ENCODE data around the gene SOX4. TPM values are rescaled to one million over a fixed set of nuclear protein-coding genes. Genes with fewer than 3 reads are reported as not detected.

SOX4 gene
- total RNA-seq, 2 donors from 2014 or later = 45.1 to 47.0 TPM

DNA sequence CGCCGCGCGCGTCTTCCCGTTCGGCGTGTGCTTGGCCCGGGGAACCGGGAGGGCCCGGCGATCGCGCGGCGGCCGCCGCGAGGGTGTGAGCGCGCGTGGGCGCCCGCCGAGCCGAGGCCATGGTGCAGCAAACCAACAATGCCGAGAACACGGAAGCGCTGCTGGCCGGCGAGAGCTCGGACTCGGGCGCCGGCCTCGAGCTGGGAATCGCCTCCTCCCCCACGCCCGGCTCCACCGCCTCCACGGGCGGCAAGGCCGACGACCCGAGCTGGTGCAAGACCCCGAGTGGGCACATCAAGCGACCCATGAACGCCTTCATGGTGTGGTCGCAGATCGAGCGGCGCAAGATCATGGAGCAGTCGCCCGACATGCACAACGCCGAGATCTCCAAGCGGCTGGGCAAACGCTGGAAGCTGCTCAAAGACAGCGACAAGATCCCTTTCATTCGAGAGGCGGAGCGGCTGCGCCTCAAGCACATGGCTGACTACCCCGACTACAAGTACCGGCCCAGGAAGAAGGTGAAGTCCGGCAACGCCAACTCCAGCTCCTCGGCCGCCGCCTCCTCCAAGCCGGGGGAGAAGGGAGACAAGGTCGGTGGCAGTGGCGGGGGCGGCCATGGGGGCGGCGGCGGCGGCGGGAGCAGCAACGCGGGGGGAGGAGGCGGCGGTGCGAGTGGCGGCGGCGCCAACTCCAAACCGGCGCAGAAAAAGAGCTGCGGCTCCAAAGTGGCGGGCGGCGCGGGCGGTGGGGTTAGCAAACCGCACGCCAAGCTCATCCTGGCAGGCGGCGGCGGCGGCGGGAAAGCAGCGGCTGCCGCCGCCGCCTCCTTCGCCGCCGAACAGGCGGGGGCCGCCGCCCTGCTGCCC is 1.1 kb downstream of the SOX4 start:
- DNase-seq = peak; percentile 53
- Histone ChIP-seq H3K27ac (peak overlapping the region; percentile 94), H3K9ac (ENCODE audit: low read depth in 2 of 2, low read length in 2 of 2) (peak overlapping the region; percentile 87 to 98), H3K36me3 (no peaks in the 10 kb centered on the region), H3K27me3 (no peaks in the 10 kb centered on the region), H3K4me3 (peak overlapping the region; percentile 75), H3K4me1 (no peaks in the 10 kb centered on the region), H3K9me3 (no peaks in the 10 kb centered on the region)
- intact Hi-C loops (cut with DNase I) = no loop called here
- TF ChIP-seq, protein P1, sequence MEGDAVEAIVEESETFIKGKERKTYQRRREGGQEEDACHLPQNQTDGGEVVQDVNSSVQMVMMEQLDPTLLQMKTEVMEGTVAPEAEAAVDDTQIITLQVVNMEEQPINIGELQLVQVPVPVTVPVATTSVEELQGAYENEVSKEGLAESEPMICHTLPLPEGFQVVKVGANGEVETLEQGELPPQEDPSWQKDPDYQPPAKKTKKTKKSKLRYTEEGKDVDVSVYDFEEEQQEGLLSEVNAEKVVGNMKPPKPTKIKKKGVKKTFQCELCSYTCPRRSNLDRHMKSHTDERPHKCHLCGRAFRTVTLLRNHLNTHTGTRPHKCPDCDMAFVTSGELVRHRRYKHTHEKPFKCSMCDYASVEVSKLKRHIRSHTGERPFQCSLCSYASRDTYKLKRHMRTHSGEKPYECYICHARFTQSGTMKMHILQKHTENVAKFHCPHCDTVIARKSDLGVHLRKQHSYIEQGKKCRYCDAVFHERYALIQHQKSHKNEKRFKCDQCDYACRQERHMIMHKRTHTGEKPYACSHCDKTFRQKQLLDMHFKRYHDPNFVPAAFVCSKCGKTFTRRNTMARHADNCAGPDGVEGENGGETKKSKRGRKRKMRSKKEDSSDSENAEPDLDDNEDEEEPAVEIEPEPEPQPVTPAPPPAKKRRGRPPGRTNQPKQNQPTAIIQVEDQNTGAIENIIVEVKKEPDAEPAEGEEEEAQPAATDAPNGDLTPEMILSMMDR (IDR thresholded peaks at IDR 0.05) = no peak

- Histone ChIP-seq H3K4me3 (peak overlapping the region; percentile 75), H3K9ac (ENCODE audit: low read depth in 2 of 2, low read length in 2 of 2) (peak overlapping the region; percentile 85 to 98), H3K27ac (peak overlapping the region; percentile 94), H3K27me3 (no peaks in the 10 kb centered on the region), H3K4me1 (no peaks in the 10 kb centered on the region), H3K9me3 (no peaks in the 10 kb centered on the region), H3K36me3 (no peaks in the 10 kb centered on the region)
- intact Hi-C loops (cut with DNase I) = loop anchor here (2.0 kb wide), 1 partner anchor 341 kb away; no protein-coding TSS in a partner anchor
- TF ChIP-seq, protein P1 (IDR thresholded peaks at IDR 0.05) = no peak
- DNase-seq = peak; percentile 53
These were observed 2.0 kb downstream of the SOX4 start for GRCh38 chr6:21595285-21596144.

- peak; percentile 58 for DNase-seq
- intact Hi-C loops (cut with DNase I) = loop anchor here (2.0 kb wide), 1 partner anchor 340 kb away; no protein-coding TSS in a partner anchor
- Histone ChIP-seq H3K4me1 (no peaks in the 10 kb centered on the region), H3K27me3 (no peaks in the 10 kb centered on the region), H3K9ac (ENCODE audit: low read depth in 2 of 2, low read length in 2 of 2) (peak overlapping the region; percentile 85 to 98), H3K36me3 (no peaks in the 10 kb centered on the region), H3K27ac (peak overlapping the region; percentile 94), H3K9me3 (no peaks in the 10 kb centered on the region), H3K4me3 (peak overlapping the region; percentile 75)
- TF ChIP-seq, protein P1 (IDR thresholded peaks at IDR 0.05) = no peak
These were observed 2.8 kb downstream of the SOX4 start for GRCh38 chr6:21596145-21596948.

- Histone ChIP-seq H3K9me3 (no peaks in the 10 kb centered on the region), H3K36me3 (no peaks in the 10 kb centered on the region), H3K4me3 (peak overlapping the region; percentile 75), H3K4me1 (no peaks in the 10 kb centered on the region), H3K27me3 (no peaks in the 10 kb centered on the region), H3K9ac (ENCODE audit: low read depth in 2 of 2, low read length in 2 of 2) (peak overlapping the region; percentile 85 to 98), H3K27ac (peak overlapping the region; percentile 94)
- intact Hi-C loops (cut with DNase I) = loop anchor here (2.0 kb wide), 1 partner anchor 340 kb away; no protein-coding TSS in a partner anchor
- TF ChIP-seq, protein P1 (IDR thresholded peaks at IDR 0.05) = peak; percentile 48
- no peak for DNase-seq
These were observed 3.6 kb downstream of the SOX4 start for GRCh38 chr6:21596949-21597682.

Data from colonic mucosa (tissue), 4 donors.